GM18498 (cell line): ENCODE measurements around the gene BICDL2.

Source experiments
- ATAC-seq: cut with Tn5 transposase; IDR thresholded peaks from one replicate; pipeline ENCODE4 v1.9.1; 2021; ENCODE audit warnings: mild to moderate bottlenecking, moderate library complexity; ENCODE audit not compliant: unreplicated experiment

BICDL2 gene

GRCh38 chr16:3026003-3026378, 10.8 kb downstream of the BICDL2 start:
- ATAC-seq = no peak

GRCh38 chr16:3025032-3026002, 11.4 kb downstream of the BICDL2 start:
- no peak for ATAC-seq

- peak; percentile 79 for ATAC-seq
Observed at GRCh38 chr16:3023669-3024478, 12.9 kb downstream of the BICDL2 start, which contains the start of the genes HCFC1R1 and THOC6. TSS of gene HCFC1R1 (minus strand) at chr16:3023942. CDS start at chr16:3023941, 1 bp downstream. TSS of gene THOC6 (plus strand) at chr16:3024035. CDS start at chr16:3024327, 292 bp downstream.

- peak; percentile 1 for ATAC-seq
Observed at GRCh38 chr16:3023415-3023668, 13.4 kb downstream of the BICDL2 start.

GRCh38 chr16:3022684-3023414, 13.9 kb downstream of the BICDL2 start:
- no peak for ATAC-seq

- no peak for ATAC-seq
Observed at GRCh38 chr16:3022208-3022683, 14.5 kb downstream of the BICDL2 start.

- ATAC-seq = no peak
Observed at GRCh38 chr16:3021449-3022207, 15.1 kb downstream of the BICDL2 start.

- ATAC-seq = no peak
Observed at GRCh38 chr16:3020604-3021448, 15.9 kb downstream of the BICDL2 start.

GRCh38 chr16:3020247-3020603, 16.5 kb downstream of the BICDL2 start, which contains the start of gene TNFRSF12A:
TSS of gene TNFRSF12A (plus strand) at chr16:3020368. CDS start at chr16:3020398, 30 bp downstream.
- no peak for ATAC-seq

GRCh38 chr16:3019594-3020246, 17.0 kb downstream of the BICDL2 start:
- no peak for ATAC-seq

GRCh38 chr16:3017794-3018506, 18.8 kb downstream of the BICDL2 start, which contains the start of gene CLDN6:
TSS of gene CLDN6 (minus strand) at chr16:3018183. CDS start at chr16:3016021, 2,162 bp downstream.
- ATAC-seq = no peak

- no peak for ATAC-seq
Observed at GRCh38 chr16:3017344-3017743, 19.4 kb downstream of the BICDL2 start.

GRCh38 chr16:3015865-3016521, 20.8 kb downstream of the BICDL2 start:
- no peak for ATAC-seq

GRCh38 chr16:3014971-3015370, 21.8 kb downstream of the BICDL2 start:
- ATAC-seq = no peak

GRCh38 chr16:3013998-3014690, 22.6 kb downstream of the BICDL2 start:
- ATAC-seq = no peak

- no peak for ATAC-seq
Observed at GRCh38 chr16:3013491-3013951, 23.2 kb downstream of the BICDL2 start.
